Mesenteric fat pad (tissue), 1 donor: ENCODE data around the gene SLC25A36. TPM values are rescaled to one million over a fixed set of nuclear protein-coding genes. Genes with fewer than 3 reads are reported as not detected.

ENCODE experiments used
- DNase-seq: peaks from one replicate; pipeline ENCODE4 v3.0.0-alpha.2; 2020; ENCODE audit warnings: low spot score
- long read RNA-seq: library from polyadenylated mRNA; unstranded; transcript quantifications from one replicate; pipeline ENCODE4 v2.0.0, GENCODE V29; 2020
- total RNA-seq: library from RNA; stranded (reverse); fragmentation: NEBNext Ultra II Directional; extraction: Animal tissue kit (Norgen Biotek cat#: 25700); gene quantifications from one replicate; pipeline ENCODE4 v1.2.1, GENCODE V29; 2021
- donor health status: DM: yes; HTN: yes; CAD: no.

SLC25A36 gene, protein sequence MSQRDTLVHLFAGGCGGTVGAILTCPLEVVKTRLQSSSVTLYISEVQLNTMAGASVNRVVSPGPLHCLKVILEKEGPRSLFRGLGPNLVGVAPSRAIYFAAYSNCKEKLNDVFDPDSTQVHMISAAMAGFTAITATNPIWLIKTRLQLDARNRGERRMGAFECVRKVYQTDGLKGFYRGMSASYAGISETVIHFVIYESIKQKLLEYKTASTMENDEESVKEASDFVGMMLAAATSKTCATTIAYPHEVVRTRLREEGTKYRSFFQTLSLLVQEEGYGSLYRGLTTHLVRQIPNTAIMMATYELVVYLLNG
- total RNA-seq: 40.9 TPM
- long read RNA-seq, full-length matches to known transcripts: 38 of 67 reads
- long read RNA-seq, partial matches to known transcripts: 2 of 67 reads
- long read RNA-seq, other reads (novel, unspliced or antisense): 27 of 67 reads

DNA sequence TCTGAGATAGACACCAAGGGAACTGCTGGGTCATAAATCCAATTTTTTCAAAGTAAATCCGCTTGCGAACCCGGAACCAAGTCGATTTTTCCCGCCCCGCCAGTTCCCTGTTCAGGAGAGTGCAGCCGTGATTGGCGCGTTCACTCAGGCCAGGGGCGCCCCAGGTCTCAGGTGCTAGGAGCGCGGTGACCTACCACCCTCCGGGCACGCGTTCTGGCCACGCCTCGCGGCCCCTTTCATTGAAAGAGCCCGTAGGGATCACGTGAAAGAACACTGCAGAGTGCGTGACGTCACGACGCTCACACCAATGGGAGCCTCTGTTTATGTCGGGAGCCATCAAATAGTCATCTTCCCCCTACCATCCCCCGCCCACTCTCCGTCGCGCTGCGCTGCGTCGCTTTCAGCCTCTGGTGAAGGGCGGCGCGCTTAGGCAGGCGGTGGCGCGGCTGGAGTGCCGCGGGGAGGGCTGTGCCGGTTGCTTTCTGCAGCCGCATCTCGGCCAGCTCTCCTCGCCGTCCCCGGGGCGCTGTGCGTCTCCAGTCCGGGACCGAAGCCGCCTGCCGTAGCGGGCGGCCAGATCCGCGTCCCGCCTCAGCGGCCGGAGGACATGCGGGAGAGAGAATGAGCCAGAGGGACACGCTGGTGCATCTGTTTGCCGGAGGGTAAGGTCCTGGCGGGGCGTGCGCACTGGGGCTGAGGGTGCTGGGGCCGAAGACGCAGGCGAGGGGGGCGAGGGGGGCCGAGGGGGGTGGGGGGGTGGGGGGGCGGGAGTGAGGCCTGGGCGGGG, at the start of gene SLC25A36:
Gene SLC25A36, plus strand, starts transcription at position 403 of the 787 bp plus-strand sequence. Its CDS starts 219 bp downstream, at position 622.
- peak; percentile 98 for DNase-seq

DNA sequence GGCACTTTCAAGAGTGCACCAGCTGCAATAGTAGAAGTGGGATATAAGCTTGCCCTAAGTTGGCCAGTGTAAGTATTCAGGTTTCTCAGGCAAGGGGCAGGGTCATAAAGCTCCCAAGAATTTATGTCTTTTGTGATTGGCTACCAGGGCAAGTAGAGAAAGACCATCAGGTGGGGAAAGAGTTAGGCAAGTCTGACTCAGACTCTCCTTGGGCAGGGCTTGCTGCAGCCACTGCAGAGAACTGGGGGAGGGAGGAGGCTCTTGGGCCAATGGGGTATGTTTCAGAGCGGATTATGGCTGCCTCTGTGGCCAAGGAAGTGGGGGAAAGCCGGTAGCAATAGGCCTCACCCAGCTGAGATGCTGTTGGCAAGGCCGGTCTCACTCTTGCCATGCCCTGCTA, 44.6 kb upstream of the SLC25A36 start:
- DNase-seq: no peak

DNA sequence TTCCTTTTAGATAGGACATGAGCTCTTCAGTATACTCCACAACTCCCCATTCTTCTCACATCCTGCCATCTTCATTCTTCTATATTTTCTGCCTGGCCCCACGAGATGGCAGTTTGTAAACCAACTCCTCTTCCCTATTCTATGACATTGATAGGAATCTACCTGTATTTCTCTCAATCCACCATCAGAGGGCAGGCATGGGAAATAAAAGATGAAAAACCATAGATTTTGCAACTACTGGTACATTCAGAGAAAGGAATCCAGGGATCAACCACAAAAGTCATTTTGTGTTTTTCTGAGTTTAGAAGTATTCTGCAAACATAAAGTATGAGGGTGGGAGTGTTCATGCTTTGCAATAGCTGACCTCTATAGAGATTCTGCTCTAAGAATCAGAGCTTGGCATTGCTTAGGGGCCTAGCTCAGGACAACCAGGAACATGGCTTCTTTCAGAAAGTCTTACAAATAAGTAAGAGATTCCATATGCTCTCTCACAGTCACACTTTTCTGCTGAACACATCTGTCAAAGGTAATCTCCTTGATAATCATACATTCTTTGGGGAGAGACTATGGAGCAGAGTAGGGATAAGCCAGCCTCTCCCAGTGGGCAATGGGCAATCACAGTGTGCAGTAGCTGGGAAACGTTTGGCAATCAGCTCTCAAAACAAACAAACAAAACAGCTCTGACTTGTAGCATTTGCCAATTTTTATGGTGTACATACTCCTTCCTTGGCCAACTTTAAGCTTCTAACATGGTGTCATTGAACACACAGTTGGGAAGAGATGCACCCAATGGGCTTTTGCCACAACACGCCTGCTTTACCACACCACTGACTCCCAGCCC, 43.1 kb upstream of the SLC25A36 start:
- DNase-seq: no peak

DNA sequence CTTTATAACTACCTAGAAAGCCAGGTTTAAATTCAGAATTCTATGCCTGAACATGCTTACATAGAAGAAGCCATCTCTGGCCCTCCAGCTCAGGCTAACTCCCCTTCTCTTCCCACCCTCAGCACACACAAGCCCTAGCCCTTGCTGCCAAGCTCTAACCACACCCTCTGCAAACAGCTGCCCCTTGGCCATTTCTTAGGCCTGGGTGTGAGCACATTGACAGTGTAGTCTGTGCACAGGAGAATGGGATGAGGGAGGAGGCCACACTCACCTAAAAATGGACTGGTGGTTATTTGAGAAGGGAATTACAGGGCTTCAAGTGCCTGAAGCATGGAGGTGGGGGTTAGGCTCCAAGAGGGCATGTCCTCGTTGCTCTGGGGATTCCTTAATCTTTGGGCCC, 42.3 kb upstream of the SLC25A36 start:
- DNase-seq: no peak

DNA sequence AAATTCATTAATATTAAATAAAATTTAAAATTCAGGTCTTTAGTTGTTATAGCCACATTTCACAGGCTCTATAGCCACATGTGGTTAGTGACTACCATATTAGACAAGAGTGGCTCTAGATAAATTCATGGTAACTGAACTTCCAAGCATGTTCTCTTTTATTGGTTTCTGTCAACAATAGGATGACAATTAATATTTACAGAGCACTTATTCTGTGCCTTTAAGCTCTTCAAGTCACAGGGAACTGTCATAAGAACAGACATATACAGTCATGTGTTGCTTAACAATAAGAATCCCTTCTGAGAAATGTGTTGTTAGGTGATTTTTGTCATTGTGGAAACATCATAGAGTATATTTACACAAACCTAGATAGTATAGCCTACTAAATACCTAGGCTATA, 38.8 kb upstream of the SLC25A36 start:
- DNase-seq: no peak

DNA sequence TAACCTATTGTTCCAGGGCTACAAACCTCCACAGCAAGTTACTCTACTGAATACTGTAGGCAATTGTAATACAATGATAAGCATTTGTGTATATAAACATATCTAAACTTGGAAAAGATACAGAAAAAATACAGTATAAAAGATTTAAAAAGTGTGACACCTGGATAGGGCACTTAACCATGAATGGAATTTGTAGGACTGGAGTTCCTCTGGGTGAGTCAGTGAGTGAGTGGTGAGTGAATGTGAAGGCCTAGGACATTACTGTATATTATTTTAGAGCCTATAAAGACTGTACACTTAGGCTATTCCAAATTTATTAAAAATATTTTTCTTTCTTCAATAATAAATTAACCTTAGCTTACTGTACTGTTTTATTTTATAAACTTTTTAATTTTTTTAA, 38.4 kb upstream of the SLC25A36 start:
- DNase-seq: no peak

DNA sequence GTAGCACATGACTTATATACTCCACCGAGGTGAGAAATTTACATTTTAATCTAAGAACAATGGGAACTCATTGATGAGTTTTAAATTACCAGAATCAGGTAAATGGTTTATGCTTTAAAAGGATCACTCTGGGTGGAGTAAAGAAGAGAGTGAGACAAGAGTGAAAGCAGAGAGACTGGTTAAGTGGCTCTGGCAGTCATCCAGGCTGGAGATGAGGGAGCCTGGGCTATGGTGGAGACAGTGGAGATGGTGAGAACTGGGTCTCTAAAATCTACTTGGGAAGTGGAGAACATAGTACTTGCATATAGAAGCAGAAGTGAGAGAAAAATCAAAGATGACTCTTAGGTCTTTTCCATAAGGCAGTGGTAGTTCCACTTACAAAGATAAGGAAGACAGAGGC, 37.1 kb upstream of the SLC25A36 start:
- DNase-seq: no peak

DNA sequence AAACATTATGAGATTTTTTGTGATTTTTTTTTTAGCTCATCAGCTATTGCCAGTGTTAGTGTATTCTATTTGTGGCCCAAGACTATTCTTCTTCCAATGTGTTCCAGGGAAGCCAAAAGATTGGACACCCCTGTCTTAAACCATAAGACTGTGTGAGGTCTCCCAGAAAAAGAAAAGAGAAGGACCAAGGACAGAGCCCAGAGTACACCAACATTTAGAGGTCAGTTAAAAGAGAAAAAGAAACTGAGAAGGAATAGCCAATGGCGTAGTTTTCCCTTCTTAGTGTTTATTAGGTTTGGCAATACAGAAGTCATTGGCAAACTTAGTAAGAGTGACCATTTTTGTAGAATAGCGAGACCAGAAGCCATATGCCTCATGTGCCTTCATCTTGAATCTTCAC, 36.1 kb upstream of the SLC25A36 start:
- DNase-seq: no peak

DNA sequence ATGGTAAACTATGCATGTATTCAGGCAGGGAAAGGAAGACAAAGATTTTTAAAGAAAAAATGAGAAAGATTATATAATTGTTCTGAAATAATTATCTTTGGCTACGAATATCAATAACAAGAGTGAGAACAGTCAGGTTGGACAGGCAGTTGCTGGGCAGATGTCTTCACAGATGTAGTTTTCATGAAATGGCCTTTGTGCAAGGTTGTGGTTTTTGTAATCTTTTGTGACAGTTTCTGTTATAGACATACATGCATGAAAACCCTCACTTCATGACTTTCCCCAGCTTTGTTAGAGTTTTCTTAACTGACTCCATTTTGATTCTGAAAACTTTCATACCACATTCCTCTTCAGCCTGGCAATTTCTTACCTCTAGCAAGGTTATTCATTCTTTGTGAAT, 34.9 kb upstream of the SLC25A36 start:
- no peak for DNase-seq

DNA sequence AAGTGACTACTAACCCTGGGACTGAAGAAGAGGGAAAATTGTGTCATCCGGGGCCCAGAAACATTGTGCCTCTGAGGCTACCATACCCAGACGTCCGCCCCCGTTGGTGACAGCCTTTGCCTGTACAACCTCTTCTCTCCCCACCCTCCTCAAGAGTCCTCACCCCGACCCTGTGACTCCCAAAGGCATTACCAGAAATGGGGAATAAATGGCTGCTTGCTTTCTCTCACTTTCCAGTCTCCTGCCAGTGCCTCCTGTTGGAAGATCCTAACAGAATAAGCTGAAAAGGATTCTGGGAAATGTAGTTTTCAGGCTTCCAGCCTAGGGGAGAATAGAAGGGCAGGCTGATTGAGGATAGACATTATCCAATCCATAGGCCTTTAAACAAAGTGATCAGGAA, 30.8 kb upstream of the SLC25A36 start:
- DNase-seq: no peak

DNA sequence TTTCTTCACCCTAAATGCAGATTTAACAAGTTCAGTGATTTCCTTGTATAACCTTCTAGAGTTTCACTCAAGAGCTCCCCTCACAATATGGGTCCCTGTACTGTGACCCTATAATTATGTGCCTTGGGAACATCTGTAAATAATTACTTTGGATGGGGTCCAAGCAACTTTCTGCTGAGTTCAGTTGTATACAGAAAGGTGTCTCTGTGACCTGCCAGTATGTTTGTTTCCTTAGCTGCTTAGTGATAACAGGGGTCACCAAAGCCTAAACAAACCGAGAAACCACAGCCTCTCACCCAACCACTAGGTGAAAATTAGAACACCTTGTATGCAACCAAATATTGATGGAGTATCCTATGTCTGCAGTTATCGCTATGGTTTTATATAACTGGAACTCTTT, 29.8 kb upstream of the SLC25A36 start:
- DNase-seq: no peak

DNA sequence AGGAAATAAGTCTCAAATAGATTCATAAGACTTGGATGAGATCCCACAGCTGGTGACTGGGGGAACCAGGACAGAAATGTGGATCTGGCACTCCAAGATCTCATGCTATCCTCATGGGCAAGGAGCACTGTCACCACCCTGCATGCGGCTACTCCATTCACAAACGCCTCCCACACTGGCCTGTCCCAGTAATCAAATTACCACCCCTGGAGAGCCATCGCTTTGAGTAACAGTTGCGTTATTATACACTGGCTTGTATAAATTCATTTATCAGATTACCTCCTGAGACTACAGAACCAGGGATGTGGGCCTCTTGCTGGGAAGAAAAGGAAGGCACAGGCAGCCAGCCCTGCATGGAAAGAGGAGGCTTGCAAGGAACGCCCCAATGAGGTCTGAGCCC, 27.9 kb upstream of the SLC25A36 start:
- no peak for DNase-seq

DNA sequence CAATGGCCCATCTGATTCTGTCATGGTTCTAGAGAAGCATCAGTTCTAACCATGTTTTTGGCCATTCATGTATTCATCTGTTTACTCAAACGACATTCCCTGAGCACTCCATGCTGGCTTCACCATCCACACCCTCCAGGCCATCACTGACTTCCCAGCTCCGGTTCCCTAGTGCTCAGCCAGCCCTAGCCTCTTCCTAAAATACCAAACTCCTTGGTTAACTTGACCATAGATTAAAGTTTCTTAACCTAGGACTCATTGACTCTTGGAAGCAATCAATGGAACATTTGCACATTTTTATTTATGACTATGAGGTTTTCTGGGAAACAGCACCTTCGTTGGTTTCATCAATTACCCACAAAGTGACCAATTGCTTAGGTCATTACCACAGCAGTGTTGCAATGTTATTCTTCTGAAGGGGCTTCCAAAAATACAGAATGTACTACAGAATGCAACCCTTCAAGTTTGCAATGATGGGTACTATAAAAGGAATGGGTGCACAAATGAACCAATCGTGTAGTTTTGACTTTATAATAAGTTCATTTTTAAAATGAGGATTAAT, 27.2 kb upstream of the SLC25A36 start:
- DNase-seq: no peak

DNA sequence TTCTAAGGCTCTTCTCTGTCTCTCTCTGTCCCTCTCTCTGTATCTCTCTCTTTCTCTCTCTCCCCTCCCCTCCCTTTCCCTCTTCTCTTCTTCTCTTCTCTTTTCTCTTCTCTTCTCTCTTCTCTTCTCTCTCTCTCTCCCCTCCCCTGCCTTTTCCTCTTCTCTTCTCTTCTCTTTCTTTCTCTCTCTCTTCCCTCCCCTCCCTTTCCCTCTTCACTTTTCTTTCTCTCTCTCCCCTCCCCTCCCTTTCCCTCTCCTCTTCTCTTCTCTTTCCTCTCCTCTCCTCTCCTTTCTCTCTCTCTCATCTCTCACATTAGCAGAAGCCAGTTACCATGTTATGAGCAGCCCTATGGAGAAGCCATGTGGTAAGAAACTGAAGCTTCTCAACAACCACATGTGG, 25.0 kb upstream of the SLC25A36 start:
- no peak for DNase-seq

DNA sequence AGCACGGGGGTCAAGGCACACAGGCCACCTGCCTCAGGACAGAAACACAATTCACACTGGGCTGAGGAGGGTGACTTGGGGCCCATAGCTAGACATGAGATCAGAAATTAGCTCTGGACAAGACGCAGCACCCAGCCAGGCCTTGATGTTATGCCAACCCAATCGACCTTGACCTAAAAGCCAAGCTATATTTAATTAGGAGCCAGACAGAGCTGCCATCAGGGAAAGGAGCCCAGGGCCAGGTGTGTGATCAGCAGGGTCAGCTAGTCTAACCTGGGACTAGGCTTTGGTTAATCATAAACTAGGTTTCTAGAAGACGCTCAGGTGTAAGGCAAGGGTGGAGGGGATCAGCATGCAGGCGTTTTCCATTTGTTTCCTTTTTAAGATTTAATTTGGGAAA, 23.9 kb upstream of the SLC25A36 start:
- no peak for DNase-seq

DNA sequence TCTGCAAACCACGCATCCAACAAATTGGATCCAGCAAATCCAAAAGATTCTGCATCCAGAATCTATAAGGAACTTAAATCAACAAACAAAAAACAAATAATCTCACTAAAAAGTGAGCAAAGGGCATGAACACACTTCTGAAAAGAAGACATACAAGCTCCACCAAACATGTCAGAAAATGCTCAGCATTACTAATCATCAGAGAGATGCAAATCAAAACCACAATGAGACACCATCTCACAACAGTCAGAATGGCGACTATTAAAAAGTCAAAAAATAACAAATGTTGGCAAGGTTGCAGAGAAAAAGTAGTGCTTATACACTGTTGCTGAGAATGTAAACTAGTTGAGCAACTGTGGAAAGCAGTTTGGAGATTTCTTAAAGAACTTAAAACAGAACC, 21.6 kb upstream of the SLC25A36 start:
- DNase-seq: no peak

DNA sequence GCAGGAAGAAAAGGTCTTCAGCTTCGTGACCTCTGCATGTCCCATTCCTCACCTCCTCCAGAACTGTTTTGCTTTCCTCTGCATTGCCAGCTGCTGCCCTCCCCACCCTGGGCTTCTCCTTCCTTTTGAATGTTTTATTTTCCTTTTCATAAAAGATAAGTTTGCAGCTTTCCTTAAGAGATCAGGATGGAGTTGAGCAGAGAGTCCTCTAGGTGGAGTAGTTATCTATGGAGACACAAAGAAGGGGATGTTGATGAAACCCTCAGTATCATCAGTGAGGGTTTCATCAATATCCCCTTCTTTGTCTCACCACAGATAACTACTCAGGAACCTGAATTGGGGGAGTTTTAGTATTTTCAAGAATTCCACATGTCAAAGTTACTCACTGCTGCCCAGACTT, 19.0 kb upstream of the SLC25A36 start:
- DNase-seq: no peak

DNA sequence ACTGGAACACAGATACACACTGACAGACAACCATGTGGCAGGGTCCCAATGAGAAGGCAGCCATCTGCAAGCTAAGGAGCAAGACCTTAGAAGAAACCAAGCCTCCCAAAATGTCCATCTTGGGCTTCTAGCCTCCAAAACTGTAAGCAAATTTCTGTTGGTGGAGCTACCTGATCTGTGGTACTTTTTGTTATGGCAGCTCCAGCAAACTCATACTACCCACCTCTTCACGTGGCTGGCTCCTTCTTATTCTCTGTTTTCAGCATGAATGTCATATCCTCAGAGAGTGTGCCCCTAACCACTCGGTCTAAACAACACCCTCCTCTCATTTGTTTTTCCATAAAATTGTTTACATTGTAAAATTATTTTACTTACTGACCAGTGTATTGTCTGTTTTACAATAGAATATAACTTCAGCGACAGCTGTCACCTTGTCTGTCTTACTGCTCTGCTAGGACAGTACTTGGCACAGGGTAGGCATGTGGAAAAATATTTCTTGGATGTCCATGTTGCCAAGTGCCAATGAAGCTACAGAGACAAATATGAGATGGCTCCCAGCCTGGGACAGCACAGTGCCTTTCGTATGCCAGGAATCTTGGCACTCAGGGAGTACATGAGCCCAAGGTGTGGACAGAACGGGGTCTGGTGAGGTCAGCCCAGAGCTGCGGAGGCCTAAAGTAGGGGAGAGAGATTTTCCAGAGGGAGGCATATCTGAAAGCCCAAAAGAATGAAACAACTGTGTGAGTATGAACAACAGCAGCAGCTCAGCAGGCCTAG, 17.4 kb upstream of the SLC25A36 start:
- no peak for DNase-seq

DNA sequence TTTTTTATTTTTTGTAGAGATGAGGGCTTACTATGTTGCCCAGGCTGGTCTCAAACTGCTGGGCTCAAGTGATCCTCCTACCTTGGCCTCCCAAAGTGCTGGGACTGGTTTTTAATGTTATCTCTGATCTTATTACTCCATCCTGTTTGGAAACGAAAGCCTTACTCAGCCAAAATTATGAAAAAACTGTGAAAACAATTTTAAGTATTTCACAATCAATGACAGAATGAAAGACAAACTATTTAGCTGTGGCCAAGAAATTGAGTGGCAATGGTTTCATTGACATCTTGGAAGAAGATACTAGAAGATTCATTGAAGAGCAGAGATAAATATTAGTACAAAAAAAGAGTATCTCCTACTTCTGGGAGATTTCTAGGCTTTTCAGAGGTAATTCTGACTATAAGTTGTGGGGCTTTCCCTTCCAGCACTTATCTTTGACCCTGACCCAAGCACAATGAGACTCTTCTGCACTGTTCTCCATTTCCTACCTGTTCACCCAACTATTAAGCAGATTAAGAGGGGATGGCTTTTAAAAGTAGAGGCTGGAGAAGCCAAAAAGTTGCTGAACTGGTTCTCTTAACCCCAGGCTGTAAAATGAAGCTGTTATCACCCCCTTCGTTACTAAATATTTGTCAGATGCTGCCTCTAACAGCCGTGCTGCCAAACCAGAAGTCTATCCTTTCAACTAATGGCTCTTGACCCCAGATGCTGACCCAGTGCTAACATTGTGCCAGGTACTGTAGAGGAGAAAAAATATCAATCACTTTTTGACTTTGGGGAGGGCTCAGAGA, 14.2 kb upstream of the SLC25A36 start:
- DNase-seq: no peak

DNA sequence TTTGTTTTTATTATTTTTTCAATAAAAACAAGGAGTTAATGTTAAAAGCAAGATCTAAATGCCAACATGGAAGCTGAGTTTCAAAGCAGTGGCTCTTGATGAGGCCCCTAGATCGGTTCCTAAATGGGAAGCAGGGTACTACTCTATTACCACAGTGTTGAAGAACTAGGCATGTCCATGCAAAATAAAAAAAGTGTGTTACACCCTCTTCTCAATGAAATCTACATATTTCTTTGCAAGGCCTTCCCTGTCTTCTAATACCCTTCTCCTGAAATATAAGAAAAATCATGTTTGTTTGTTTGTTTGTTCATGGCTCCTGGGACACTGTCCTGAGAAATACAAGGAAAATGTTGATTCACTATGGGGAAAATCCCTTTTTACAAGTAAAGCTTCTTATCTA, 12.2 kb upstream of the SLC25A36 start:
- no peak for DNase-seq
